ENCODE measurements around the gene XIRP1. TPM values are rescaled to one million over a fixed set of nuclear protein-coding genes. Genes with fewer than 3 reads are reported as not detected.

XIRP1 gene
- total and polyA plus RNA-seq, 2 donors (not counting 1 experiment from before 2014, with no cell fraction given) = not detected

GRCh38 chr3:39191773-39192172 is 622 bp downstream of the XIRP1 start:
- Mint-ChIP-seq H3K9me3 (ENCODE audit: insufficient read depth) (no peaks in the 10 kb centered on the region), H3K27ac (no peak overlapping the region), H3K4me1 (peaks cover 10% of the 10 kb centered on the region), H3K27me3 (peaks cover 6% of the 10 kb centered on the region), H3K4me3 (no peak overlapping the region)
- Histone ChIP-seq H3K27ac (ENCODE audit: low read length in 2 of 2) (no peak overlapping the region), H3K4me2 (replicated peaks; ENCODE audit: low read depth, low read length, poor library complexity, severe bottlenecking) (no peak overlapping the region), H3K4me1 (ENCODE audit: control insufficient read depth in 2 of 2, insufficient read depth in 2 of 2, low read length in 2 of 2) (peaks cover 8% of the 10 kb centered on the region in 2 donors), H3K9ac (ENCODE audit: low read length) (no peak overlapping the region), H3K79me2 (ENCODE audit: control insufficient read depth, insufficient read depth, low read length) (no peaks in the 10 kb centered on the region), H3K9me3 (ENCODE audit: control extremely low read depth in 1 of 3, control insufficient read depth in 2 of 3, insufficient read depth in 1 of 3, low read length in 2 of 3) (no peaks in the 10 kb centered on the region), H3K36me3 (replicated peaks in 1 of 2; ENCODE audit: control extremely low read depth in 1 of 2, control insufficient read depth in 1 of 2, extremely low read depth in 1 of 2, insufficient read depth in 2 of 2, low read length in 1 of 2) (no peaks in the 10 kb centered on the region), H3K4me3 (ENCODE audit: control extremely low read depth in 1 of 5, extremely low read depth in 1 of 5, insufficient read depth in 1 of 5, low read depth in 2 of 5, low read length in 4 of 5) (no peak overlapping the region), H3K27me3 (replicated peaks in 1 of 4; ENCODE audit: control extremely low read depth in 1 of 4, control insufficient read depth in 3 of 4, insufficient read depth in 4 of 4, low read length in 3 of 4) (peaks cover 0 to 15% (median 4%) of the 10 kb centered on the region in 4 experiments), H2AFZ (ENCODE audit: insufficient read depth, low read depth, low read length, poor library complexity, severe bottlenecking) (no peak overlapping the region), H4K20me1 (ENCODE audit: control insufficient read depth, insufficient read depth, low read length, poor library complexity, severe bottlenecking) (no peaks in the 10 kb centered on the region)
- POLR2A ChIA-PET = interaction anchor here (0.9 to 1.5 kb wide), 2 partner anchors 96 to 100 kb away, joined by 3 to 7 read pairs; no protein-coding TSS in a partner anchor
- no peak for ATAC-seq (ENCODE audit: low read depth)
- CTCF ChIA-PET = interaction anchor here (0.6 to 41.2 kb wide), 10 partner anchors 9 to 307 kb away, joined by 3 to 1573 read pairs (median 4); partner anchors contain the start of genes CX3CR1, GORASP1 and TTC21A
- intact Hi-C loops (cut with micrococcal nuclease) = loop anchor here (2.0 kb wide), 1 partner anchor 63 kb away; no protein-coding TSS in a partner anchor
- TF ChIP-seq EZH2 (IDR thresholded peaks at IDR 0.05; ENCODE audit: borderline replicate concordance, insufficient read depth, low read depth, low read length, poor library complexity, severe bottlenecking) = no peak
- no peak for TF ChIP-seq CTCF (IDR thresholded peaks at IDR 0.05)
- no peak for DNase-seq
- 100% methylated on average over 1 of the region's 3 CpGs for WGBS (ENCODE audit: insufficient coverage)

- peaks cover 0 to 10% (median under 1%) of the 10 kb centered on the region in 4 experiments for H3K27me3 ChIP-seq (replicated peaks in 1 of 4; ENCODE audit: control extremely low read depth in 1 of 4, control insufficient read depth in 3 of 4, insufficient read depth in 4 of 4, low read length in 3 of 4)
- ChIA-PET POLR2A (interaction anchor here (0.9 kb wide), 1 partner anchor 97 kb away, joined by 3 read pairs; no protein-coding TSS in a partner anchor), CTCF (interaction anchor here (0.6 to 41.2 kb wide), 14 partner anchors 9 to 308 kb away, joined by 3 to 1573 read pairs (median 6); partner anchors contain the start of genes CX3CR1, GORASP1 and TTC21A)
- TF ChIP-seq EZH2 (IDR thresholded peaks at IDR 0.05; ENCODE audit: borderline replicate concordance, insufficient read depth, low read depth, low read length, poor library complexity, severe bottlenecking) (no peak), CTCF (IDR thresholded peaks at IDR 0.05) (no peak)
- ATAC-seq (ENCODE audit: low read depth) = no peak
- H3K4me2 ChIP-seq (replicated peaks; ENCODE audit: low read depth, low read length, poor library complexity, severe bottlenecking) = no peak overlapping the region
- intact Hi-C loops (cut with micrococcal nuclease) = loop anchor here (2.0 kb wide), 1 partner anchor 64 kb away; no protein-coding TSS in a partner anchor
- H3K79me2 ChIP-seq (ENCODE audit: control insufficient read depth, insufficient read depth, low read length) = no peaks in the 10 kb centered on the region
- no peak overlapping the region for H3K27ac Mint-ChIP-seq
- H3K27ac ChIP-seq (ENCODE audit: low read length in 2 of 2) = no peak overlapping the region
- peaks cover 8% of the 10 kb centered on the region in 2 donors for H3K4me1 ChIP-seq (ENCODE audit: control insufficient read depth in 2 of 2, insufficient read depth in 2 of 2, low read length in 2 of 2)
- no peaks in the 10 kb centered on the region for H3K9me3 Mint-ChIP-seq (ENCODE audit: insufficient read depth)
- no peak overlapping the region for H3K4me3 Mint-ChIP-seq
- no peak for DNase-seq
- no peaks in the 10 kb centered on the region for H3K36me3 ChIP-seq (replicated peaks in 1 of 2; ENCODE audit: control extremely low read depth in 1 of 2, control insufficient read depth in 1 of 2, extremely low read depth in 1 of 2, insufficient read depth in 2 of 2, low read length in 1 of 2)
- H2AFZ ChIP-seq (ENCODE audit: insufficient read depth, low read depth, low read length, poor library complexity, severe bottlenecking) = no peak overlapping the region
- WGBS (ENCODE audit: insufficient coverage) = no CpG with 5 or more reads among the region's 1 CpG
- H3K4me3 ChIP-seq (ENCODE audit: control extremely low read depth in 1 of 5, extremely low read depth in 1 of 5, insufficient read depth in 1 of 5, low read depth in 2 of 5, low read length in 4 of 5) = no peak overlapping the region
- peaks cover 10% of the 10 kb centered on the region for H3K4me1 Mint-ChIP-seq
- H3K9me3 ChIP-seq (ENCODE audit: control extremely low read depth in 1 of 3, control insufficient read depth in 2 of 3, insufficient read depth in 1 of 3, low read length in 2 of 3) = no peaks in the 10 kb centered on the region
- peaks cover 6% of the 10 kb centered on the region for H3K27me3 Mint-ChIP-seq
- H3K9ac ChIP-seq (ENCODE audit: low read length) = no peak overlapping the region
- H4K20me1 ChIP-seq (ENCODE audit: control insufficient read depth, insufficient read depth, low read length, poor library complexity, severe bottlenecking) = no peaks in the 10 kb centered on the region
These were observed 1.3 kb downstream of the XIRP1 start for GRCh38 chr3:39191111-39191510.
